ENCODE measurements around the gene ERGIC1. TPM values are rescaled to one million over a fixed set of nuclear protein-coding genes. Genes with fewer than 3 reads are reported as not detected.

ERGIC1 gene
- polyA plus RNA-seq, 1 experiment, result 137 TPM

GRCh38 chr5:172959824-172960799 is 126.1 kb downstream of the ERGIC1 start:
- peaks cover 4% of the 10 kb centered on the region; the same call in 1 of the 2 replicates for H3K9me3 ChIP-seq (ENCODE audit: control insufficient read depth, insufficient read depth, low read length)
- ChIA-PET POLR2A (interaction anchor here (0.7 to 1.3 kb wide), 7 partner anchors 8 to 335 kb away, joined by 3 to 10 read pairs (median 5); partner anchors contain the start of gene ATP6V0E1), CTCF (interaction anchor here (0.6 to 2.1 kb wide), 17 partner anchors 8 to 253 kb away, joined by 3 to 12 read pairs (median 5); partner anchors contain the start of gene DUSP1)
- peak overlapping the region; percentile 86 for H3K27ac ChIP-seq (ENCODE audit: low read depth, low read length)
- H3K27me3 ChIP-seq (ENCODE audit: control insufficient read depth, insufficient read depth, low read length), result no peaks in the 10 kb centered on the region
- no peak for DNase-seq (ENCODE audit: low read depth, low spot score)
- no peak for TF ChIP-seq CTCF (IDR thresholded peaks at IDR 0.05; ENCODE audit: low read depth, low read length)
- peak overlapping the region; percentile 73 for H3K4me3 ChIP-seq (ENCODE audit: low read depth, low read length)

GRCh38 chr5:172969921-172970320 is 135.9 kb downstream of the ERGIC1 start:
- Histone ChIP-seq H3K4me3 (ENCODE audit: low read depth, low read length) (no peak overlapping the region), H3K27ac (ENCODE audit: low read depth, low read length) (no peak overlapping the region), H3K9me3 (ENCODE audit: control insufficient read depth, insufficient read depth, low read length) (no peaks in the 10 kb centered on the region), H3K27me3 (ENCODE audit: control insufficient read depth, insufficient read depth, low read length) (no peaks in the 10 kb centered on the region)
- ChIA-PET CTCF (interaction anchor here (3.3 kb wide), 1 partner anchor 263 kb away, joined by 18 read pairs; no protein-coding TSS in a partner anchor), POLR2A (no interaction called here)
- no peak for DNase-seq (ENCODE audit: low read depth, low spot score)
- TF ChIP-seq CTCF (IDR thresholded peaks at IDR 0.05; ENCODE audit: low read depth, low read length), result no peak

GRCh38 chr5:172971482-172971881 is 137.4 kb downstream of the ERGIC1 start:
- no peak overlapping the region for H3K4me3 ChIP-seq (ENCODE audit: low read depth, low read length)
- DNase-seq (ENCODE audit: low read depth, low spot score), result no peak
- CTCF ChIA-PET, result interaction anchor here (0.8 to 2.2 kb wide), 2 partner anchors 10 to 265 kb away, joined by 4 to 9 read pairs; no protein-coding TSS in a partner anchor
- POLR2A ChIA-PET, result no interaction called here
- TF ChIP-seq CTCF (IDR thresholded peaks at IDR 0.05; ENCODE audit: low read depth, low read length), result no peak
- H3K27ac ChIP-seq (ENCODE audit: low read depth, low read length), result no peak overlapping the region
- H3K9me3 ChIP-seq (ENCODE audit: control insufficient read depth, insufficient read depth, low read length), result no peaks in the 10 kb centered on the region
- no peaks in the 10 kb centered on the region for H3K27me3 ChIP-seq (ENCODE audit: control insufficient read depth, insufficient read depth, low read length)

- Histone ChIP-seq H3K9me3 (ENCODE audit: control insufficient read depth, insufficient read depth, low read length) (no peaks in the 10 kb centered on the region), H3K27ac (ENCODE audit: low read depth, low read length) (no peak overlapping the region), H3K4me3 (ENCODE audit: low read depth, low read length) (no peak overlapping the region), H3K27me3 (ENCODE audit: control insufficient read depth, insufficient read depth, low read length) (no peaks in the 10 kb centered on the region)
- ChIA-PET POLR2A (no interaction called here), CTCF (interaction anchor here (0.6 to 2.2 kb wide), 5 partner anchors 14 to 266 kb away, joined by 3 to 9 read pairs (median 3); no protein-coding TSS in a partner anchor)
- no peak for DNase-seq (ENCODE audit: low read depth, low spot score)
- TF ChIP-seq CTCF (IDR thresholded peaks at IDR 0.05; ENCODE audit: low read depth, low read length), result no peak
These were observed 138.5 kb downstream of the ERGIC1 start for GRCh38 chr5:172972552-172972951.

All from AG04450 (cell line).